Activated T-helper 1 cell treated with Interleukin-2 at 50 U/mL for 16 hours (primary cell): ENCODE results near the gene BRINP1.
"Not testable (repeated sequence)": the region's sequence is repeated elsewhere in the genome, so short reads cannot be mapped to it uniquely, and the experiment has no call there.

ENCODE experiments used
- DNase-seq: peaks from one replicate; pipeline ENCODE4 v3.0.0-alpha.2; 2020; ENCODE audit warnings: low read depth

The BRINP1 gene

DNA sequence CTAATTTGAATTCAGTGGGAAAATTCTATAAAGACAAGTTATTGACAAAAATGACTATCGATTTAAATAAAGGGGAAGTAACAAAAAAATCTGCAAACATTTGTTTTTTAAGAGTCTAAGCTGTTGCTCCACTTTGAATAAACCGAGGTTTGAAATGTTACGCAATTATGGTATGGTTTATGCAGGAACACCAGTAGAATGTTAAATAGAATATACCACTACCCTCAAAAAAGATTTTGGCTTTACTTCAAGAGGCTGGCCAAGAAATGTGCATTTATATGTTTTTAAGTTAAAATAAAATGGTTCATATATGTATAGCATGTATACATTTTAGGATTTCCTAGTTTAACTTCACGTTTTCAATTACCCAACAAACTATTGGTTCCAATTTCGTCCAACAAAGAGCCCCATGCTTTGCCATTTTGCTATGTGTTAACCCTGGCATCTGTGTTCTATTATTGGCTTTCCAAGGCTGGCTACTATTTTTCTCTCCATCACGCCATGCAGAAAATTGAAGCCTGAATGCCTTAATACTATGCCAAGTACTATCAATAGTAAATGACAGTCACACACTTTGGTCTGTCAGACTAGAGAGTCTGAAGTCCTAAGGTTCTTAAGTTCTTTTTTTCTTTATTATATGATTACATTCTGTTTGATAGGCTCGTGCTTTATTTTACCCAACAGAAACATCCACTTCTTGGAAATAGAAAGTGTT is 171.2 kb downstream of the BRINP1 start:
- DNase-seq = no peak

DNA sequence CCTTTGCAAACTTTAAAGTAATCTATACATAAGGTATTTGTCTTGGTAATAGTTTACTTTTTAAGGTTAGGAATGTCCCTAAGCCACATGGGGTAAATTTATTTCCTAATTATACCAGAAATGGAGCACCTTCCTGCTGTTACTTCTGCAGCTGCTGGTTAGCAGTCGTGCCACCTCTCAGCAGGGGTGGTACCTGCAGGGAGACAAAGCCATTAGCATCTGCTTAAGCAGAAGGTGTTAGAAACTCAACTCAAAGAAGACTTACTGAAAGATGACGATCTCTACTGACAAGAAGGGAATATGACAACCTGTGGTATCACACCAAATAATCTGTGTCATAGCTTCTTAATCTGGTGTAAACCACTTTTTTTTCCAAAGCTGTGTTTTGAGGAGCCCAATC is 173.7 kb downstream of the BRINP1 start:
- no peak for DNase-seq

DNA sequence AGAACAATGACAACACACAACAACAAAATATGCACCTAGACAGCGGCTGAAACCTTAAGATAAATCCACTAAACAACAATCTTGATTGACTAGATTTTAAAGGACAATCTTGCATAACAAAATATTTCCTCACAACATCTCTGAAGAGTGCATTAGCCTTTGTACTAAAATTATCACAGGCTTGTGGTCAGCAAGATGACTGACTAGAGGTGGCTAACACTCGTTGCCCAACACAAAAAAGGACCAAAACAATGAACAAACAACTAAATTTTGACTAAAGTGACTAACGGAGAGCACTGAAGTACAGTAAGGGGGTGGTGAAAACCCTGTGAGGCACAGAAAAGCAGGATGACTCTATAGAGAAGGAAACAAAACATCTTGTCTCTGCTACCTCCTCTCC is 183.9 kb downstream of the BRINP1 start:
- DNase-seq = no peak

DNA sequence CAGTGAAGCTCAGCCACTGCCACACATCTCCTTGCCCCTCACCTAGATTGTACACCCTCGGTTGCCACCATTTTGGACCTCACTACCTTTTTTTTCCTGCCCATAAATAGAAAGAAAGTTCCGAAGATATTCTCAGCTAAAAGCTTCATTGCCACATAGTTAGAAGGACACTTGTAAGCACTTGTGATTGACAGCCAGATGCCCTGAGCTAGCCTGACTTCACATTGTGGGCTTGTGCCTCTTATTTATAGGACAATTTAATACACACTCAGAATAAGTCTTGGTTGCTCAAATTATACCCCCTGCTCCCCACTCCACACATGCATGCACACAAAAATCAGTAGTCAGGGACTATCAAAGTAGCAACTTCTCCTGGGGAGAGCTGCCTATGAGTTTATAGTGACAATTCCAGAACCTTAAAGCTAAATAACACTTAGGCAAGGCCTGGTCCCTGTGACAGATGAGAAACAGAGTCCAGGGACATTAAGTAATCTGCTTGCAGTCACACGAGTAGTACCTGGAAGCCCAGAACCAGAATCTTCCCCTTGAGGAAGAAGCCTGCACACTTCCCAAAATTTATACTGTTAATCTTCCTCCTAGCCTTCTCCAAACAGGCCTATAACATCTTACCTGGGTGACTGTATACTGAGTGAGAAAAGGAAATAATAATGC is 184.8 kb downstream of the BRINP1 start:
- no peak for DNase-seq

DNA sequence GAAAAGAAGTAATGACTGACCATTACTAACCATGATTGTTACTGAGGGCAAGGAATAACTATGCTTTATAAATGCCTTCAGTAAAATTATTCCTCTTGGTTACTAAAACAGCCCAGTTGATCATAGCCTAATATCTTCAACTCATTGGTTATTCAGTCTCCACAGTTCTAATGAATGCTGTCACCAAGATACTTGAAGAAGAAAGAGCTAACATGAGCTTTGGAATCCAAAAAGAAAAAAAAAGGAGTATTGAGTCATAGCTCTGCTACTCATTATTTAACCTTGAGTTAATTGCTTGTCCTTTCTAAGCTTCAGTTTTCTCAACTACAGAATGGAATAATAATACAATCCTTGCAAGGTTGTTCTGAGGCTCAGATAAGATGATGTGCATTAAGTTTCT is 187.7 kb downstream of the BRINP1 start:
- no peak for DNase-seq

DNA sequence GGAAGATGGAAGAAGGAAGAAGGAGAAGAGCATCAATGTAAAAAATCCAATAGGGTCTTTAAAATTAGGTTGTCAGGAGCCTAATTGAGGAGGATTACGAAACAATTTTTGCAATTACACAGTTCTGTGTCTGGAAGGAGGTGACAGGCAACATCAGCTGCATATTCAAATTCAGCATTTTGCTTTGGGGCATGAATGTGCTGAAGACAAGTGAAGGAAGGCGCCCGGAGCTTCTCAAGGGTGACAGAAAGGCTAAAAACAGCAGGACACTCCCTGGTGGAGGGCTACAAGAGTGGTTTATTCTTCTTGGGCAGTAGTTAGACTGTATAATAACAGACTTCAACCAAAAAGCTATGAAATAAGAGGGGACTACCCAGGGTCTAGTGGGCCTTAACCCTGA is 188.3 kb downstream of the BRINP1 start:
- no peak for DNase-seq

DNA sequence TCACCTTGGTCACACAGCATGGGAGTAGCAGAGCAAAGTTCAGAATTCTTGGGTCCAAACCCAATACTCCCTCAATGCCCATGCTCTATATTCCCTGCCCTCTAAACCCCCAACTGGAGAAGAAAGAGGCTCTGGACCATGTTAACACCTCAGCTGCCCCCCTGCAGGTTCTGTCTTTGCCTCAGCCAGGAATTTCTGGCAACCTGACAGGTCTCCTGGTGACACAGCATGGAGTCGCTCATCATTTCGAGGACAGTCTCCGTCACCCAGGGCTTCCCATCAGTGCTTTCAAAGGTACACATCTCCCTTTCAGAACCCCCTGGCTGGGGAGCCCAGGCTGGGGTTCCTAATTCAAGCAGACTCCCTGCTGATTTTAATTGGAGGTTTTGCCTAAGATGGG is 189.5 kb downstream of the BRINP1 start:
- DNase-seq = no peak

DNA sequence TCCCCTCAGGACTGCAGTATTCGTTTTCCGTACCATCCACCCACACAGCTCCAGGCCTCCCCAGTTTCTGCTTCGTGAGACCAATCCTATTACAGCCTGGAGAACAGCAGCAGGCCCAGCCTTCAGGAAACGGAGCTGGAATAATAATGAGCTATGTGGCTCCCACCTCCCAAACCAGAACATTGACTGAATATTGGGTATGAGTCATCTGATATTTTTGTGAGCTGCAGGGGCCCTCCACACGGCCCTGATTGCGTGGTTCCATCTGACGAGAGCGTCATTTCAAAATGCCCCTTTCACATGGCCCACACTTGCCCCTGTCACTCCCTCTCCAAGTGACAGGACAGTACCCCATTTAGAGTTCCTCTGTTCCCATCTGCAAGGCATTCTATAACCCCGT is 192.0 kb downstream of the BRINP1 start:
- DNase-seq = no peak

DNA sequence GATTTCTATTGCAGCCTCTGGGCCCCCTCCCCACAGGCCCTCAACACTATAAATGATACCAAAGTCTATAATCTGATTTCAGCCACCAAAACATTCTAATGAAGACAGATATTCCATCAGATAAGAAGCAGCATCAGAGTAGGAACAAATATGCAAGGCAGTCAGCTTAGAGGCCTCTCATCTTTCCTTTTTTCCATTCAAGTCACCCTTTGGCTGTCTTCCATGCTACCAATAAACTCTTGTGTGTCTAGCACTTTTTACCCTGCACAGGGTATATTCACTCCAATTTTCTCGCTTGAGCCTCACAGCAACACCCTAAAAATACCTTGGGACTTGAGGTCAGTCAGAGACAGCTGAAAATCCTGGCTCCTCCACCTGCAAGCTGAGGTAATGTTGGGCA is 193.7 kb downstream of the BRINP1 start:
- no peak for DNase-seq

DNA sequence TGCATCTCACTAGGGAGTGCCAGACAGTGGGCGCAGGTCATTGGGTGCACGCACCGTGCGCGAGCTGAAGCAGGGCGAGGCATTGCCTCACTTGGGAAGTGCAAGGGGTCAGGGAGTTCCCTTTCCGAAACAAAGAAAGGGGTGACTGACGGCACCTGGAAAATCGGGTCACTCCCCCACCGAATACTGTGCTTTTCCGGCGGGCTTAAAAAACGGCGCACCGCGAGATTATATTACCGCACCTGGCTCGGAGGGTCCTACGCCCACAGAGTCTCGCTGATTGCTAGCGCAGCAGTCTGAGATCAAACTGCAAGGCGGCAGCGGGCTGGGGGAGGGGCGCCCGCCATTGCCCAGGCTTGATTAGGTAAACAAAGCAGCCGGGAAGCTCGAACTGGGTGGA is 200.0 kb downstream of the BRINP1 start:
- DNase-seq = not testable (repeated sequence)

DNA sequence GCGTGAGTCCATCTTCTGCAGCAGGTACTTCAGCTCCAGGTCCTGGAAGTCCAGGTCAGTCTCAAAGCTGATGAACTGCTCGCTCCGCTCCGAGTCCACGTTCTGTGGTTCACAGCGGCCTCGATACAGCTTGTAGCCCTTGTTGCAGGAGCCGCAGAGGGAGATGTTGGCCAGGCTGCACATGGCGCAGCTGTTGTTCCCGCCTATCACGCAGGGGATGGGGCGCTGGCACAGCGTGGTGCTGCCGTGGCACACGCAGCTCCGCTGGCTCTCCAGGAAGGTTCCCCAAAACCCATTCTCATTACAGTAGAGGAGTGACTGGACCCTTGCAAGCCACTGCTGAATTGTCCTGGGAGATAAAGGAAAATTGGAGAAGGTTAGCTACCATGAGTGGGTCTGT is 201.4 kb downstream of the BRINP1 start:
- DNase-seq = no peak

DNA sequence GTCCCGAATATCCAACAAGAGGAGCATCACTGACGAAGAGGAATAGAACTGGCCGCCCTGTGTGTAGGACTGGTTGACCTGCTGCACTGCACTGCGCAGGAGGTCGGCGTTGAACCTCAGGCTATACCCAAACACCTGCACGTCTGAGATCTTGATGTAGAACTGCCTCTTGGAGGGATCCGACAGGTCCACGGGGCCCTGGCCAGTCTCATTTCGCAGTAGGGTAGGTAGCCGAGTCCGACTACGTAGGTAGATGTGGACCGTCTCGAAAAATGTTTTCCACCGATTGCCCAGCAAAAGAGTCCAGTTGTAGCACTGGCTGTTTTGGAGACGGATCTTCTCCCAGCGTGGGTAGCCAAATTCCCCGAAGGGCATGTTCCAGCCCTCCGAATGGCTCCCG is 202.0 kb downstream of the BRINP1 start:
- no peak for DNase-seq

DNA sequence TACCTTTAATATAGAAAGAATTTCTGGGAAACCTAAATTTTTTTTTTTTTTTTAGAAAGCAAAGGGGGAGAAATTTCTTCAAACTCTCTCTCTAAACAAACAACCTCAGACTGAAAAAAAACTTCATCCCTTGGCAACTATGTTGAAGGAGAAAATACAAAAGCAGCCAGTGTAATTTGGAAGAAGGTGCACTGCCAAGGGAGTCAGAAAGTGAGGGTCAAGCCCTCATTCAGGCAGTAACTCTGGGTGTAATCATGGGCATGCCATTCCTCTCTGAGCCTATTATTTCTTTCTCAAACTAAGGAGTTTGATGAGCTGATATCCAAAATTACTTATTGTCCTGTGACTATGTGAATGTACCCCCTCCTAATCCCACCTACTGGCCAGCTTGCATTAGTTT is 203.1 kb downstream of the BRINP1 start:
- no peak for DNase-seq

DNA sequence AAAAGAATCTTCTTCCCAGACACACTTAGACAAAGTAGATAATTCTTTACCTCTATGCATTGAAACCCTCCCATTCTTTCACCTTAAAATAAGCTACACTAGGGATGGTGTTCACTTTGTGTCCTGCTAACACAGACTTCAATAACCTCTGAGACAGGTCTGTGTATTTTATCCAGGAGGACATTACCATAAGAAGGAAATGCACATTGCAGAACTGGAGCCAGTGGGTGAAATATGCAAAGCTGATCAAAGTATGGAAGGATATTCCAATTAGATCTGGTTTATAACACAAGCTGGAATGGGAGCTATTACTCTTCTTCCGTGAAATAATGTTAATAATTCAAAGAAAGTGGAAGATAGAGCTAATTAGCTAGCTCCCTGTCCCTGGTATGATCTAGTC is 204.1 kb downstream of the BRINP1 start:
- DNase-seq = no peak

DNA sequence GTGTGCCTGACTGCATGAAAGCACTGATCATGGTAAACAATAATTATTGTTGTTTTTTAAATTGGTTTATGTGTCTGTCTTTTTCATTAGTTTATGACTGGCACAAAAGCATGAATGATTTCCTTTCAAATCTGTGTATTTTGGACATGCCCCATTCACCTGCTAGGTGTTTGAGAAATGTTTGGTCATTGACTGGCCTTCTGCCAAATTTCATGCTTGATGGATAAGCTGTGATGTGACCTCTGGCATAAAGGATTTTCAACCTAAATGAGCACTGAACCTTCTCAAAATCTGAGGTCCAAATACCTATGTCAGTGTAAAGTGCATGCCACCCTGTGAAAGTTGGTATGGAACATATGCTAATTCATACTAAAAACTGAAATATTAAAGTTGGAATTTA is 204.5 kb downstream of the BRINP1 start:
- DNase-seq = no peak

DNA sequence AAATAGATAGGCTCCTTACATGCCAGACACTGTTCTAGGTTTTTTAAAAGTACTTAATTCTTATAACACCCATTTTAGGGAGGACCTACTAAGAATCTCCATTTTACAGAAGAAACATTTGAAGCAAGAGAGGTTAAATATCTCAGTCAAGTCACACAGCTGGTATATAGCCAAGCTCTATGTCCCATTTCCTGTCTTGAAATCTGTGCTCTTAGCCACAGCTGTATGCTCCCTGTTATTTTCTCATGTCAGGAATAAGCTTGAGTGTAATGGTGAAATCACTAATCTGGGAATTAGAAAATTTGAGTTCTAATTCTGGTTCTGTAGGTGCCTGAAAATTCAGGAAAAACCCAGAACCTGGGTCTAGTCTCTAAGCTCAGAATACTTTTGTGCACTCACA is 208.7 kb downstream of the BRINP1 start:
- DNase-seq = no peak

DNA sequence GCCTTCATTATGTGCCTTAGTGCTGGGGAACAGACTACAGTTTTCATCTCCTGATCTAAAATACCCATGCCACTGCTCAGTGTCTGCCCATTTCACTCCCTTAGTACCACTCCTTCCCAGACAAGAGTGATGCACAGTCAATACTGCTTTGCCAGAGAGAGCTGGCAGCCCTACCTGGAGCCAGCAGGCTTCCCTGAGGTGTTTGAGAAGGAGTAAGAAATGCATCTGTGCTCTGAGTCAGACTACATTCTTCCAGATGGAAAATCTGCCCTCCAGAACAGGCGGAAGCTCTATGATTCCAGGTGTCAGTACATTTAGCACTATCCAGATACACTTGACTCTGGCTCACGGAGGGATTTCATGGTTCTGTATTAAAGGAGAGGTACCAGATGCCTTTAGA is 209.8 kb downstream of the BRINP1 start:
- no peak for DNase-seq

DNA sequence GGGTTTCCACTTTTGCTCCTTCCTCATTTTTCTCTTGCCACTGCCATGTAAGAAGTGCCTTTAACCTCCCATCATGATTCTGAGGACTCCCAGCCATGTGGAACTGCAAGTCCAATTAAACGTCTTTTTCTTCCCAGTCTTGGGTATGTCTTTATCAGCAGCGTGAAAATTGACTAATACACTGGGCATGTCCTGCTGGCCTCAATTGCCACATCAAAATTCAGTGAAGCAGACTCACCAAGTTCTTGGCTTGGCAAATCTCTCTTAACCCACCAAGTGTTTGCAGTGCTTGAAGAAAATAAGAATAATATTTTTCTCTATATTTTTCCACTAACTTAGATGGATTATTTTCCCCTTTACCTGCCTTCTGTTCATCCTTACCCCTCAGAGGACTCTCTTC is 212.0 kb downstream of the BRINP1 start:
- no peak for DNase-seq

DNA sequence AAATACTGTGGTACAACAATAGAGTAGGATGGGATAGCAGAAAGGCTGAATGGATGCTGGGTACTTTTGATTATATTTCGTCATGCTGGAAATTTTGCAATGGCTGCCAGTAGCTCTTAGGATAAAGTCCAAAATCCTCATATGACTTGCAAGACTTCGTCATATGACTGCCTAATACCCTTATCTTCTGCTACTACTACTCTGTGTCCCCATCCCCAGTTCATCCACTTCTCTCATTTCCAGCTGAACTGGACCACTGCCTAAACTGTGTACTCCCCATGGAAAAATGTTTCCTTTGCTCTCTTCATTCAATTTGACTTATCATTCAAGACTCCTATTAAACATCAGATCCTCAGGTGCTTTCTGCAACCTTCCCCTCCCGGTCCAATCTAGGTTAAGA is 212.9 kb downstream of the BRINP1 start:
- DNase-seq = no peak

DNA sequence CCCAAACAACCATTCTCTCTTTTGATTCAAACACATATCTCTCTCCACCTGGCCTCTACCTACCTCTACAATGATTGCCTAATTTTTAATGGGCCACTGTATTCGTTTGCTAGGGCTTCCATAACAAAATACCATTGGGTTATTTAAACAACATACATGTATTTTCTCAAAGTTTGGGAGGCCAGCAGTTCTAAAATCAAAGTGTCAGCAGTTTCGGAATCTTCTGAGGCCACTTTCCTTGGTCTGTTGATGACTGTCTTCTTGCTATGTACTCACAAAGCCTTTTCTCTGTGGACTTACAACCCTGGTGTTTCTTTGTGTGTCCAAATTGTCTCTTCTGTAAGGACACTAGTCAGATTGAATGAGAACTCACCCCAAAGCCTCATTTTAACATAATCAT is 214.7 kb downstream of the BRINP1 start:
- DNase-seq = no peak

DNA sequence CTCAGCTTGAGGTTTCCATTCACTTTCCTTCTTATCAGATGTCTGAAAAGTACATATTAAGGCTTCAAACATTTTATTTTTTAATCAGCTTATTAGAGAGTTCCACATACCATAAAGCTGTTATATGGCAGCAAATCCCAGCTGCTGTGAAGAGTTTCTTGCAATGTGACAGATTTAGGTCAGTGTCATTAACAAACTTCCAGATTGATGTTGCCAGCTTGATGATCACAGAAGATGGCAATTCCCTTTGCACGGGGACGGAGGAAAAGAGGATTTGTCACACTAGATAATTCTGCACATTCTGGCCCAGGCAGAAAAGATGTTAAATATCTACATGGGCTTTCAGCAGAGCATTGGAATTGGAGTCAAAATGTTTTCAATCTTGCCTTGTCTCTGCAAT is 215.8 kb downstream of the BRINP1 start:
- DNase-seq = no peak

DNA sequence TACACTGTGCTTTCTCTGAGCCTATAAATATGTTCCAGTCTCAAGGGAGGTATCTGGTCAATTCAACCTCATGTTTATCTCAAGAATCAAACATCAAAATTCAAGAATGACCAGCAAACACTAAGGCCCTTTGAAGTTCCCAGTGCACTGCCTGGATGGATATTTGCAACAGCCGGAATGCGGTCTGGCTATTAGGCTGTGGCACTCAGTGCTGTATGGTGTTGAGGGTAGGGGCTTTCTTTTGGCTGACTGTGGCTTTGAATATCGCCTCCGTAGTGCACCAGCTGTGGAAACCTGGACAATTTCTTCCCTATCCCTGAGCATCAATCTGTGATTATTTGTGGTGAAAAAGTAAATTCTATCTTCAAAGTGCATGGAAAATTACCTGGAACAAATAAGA is 220.4 kb downstream of the BRINP1 start:
- no peak for DNase-seq

DNA sequence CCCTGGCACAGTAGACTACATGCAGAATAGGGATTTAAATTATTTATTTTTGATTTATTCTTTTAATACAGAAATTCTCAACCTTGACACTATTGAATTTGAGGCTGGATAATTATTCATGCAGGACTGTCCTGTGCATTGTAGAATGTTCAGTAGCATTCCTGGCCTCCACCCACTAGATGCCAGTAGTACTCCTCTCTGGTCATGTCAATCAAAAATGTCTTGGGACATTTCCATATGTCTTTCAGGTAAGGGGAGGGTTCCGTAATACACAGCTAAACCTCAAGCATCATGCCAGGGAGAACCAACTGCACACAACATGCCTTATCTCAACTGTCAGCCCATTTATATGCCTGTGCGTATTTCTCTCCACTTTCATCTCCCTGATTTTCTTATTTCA is 231.8 kb downstream of the BRINP1 start:
- DNase-seq = no peak

DNA sequence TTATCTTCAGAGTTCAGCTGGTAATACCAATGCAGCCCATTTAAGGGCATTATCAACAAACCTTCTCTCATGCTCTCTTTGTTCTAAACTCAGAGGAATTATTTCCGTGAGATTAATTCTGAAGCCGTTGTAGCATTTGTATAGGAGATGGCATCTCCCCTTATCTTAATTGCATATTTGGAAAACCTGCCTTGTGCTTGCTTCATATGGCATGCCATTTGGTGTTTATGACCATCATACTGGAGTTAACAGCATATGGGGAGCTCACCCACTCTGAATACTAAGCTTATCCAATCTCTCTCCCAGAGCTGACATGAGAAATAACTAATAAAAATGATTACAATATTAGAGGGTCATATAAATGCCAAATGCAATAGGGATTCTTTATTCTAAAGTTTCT is 243.2 kb downstream of the BRINP1 start:
- no peak for DNase-seq
